Measurements from ENCODE around the gene KRT77.

KRT77 gene

GRCh38 chr12:52691076-52691840 is 12.1 kb downstream of the KRT77 start:
- DNase-seq = peak in 3 of 4 experiments; percentile 8 to 38 (median 20)

GRCh38 chr12:52690351-52691075 is 12.8 kb downstream of the KRT77 start:
- DNase-seq = no peak

- no peak for DNase-seq
These were observed 13.4 kb downstream of the KRT77 start for GRCh38 chr12:52689936-52690335.

- DNase-seq = no peak
These were observed 14.1 kb downstream of the KRT77 start for GRCh38 chr12:52689239-52689638.

- DNase-seq = no peak
These were observed 14.8 kb downstream of the KRT77 start for GRCh38 chr12:52688481-52688880.

GRCh38 chr12:52687497-52688385 is 15.6 kb downstream of the KRT77 start:
- no peak for DNase-seq

GRCh38 chr12:52686756-52687487 is 16.4 kb downstream of the KRT77 start:
- DNase-seq = no peak

GRCh38 chr12:52686063-52686462 is 17.3 kb downstream of the KRT77 start:
- DNase-seq = no peak

GRCh38 chr12:52685406-52685890 is 17.9 kb downstream of the KRT77 start:
- DNase-seq = no peak

GRCh38 chr12:52684431-52684830 is 18.9 kb downstream of the KRT77 start:
- DNase-seq = no peak

GRCh38 chr12:52683575-52684300 is 19.6 kb downstream of the KRT77 start:
- DNase-seq = no peak

- no peak for DNase-seq
These were observed 20.3 kb downstream of the KRT77 start for GRCh38 chr12:52682938-52683574.

GRCh38 chr12:52682381-52682660 is 21.0 kb downstream of the KRT77 start:
- DNase-seq = no peak

- no peak for DNase-seq
These were observed 21.6 kb downstream of the KRT77 start for GRCh38 chr12:52681526-52682380.

- no peak for DNase-seq
These were observed 23.0 kb downstream of the KRT77 start, which contains the start of gene KRT1 for GRCh38 chr12:52680363-52680762. KRT1 (minus strand) TSS chr12:52680407; CDS start chr12:52680348, 59 bp downstream.

GRCh38 chr12:52679875-52680274 is 23.4 kb downstream of the KRT77 start:
- DNase-seq = no peak

GRCh38 chr12:52677671-52678070 is 25.7 kb downstream of the KRT77 start:
- no peak for DNase-seq

GRCh38 chr12:52677126-52677525 is 26.2 kb downstream of the KRT77 start:
- no peak for DNase-seq

- no peak for DNase-seq
These were observed 27.2 kb downstream of the KRT77 start for GRCh38 chr12:52676163-52676562.

- DNase-seq = no peak
These were observed 28.0 kb downstream of the KRT77 start for GRCh38 chr12:52675301-52675701.
